Measurements from ENCODE around the gene LRMDA. TPM values are rescaled to one million over a fixed set of nuclear protein-coding genes. Genes with fewer than 3 reads are reported as not detected.

The LRMDA gene
- total RNA-seq, 1 experiment from 2014 or later, result 4.8 TPM

DNA sequence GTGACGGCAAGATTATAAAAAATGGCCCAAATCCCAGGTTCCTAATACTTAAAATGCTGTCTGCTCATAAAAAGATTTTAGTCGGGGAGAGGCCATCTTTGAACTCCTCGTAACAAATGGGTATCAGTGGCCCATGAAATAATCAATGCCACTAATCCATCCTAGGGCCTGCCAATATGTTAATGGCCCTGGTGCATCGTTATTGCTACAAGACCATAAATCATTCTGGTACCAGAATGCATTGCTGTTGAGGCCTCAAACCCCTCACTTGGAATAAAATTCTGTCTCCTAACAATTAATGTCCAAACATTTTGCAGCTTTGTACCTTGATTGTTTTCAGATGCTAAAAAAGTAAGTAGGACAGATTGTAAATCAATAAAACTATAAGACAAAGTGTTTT, 290.6 kb downstream of the LRMDA start:
- DNase-seq (ENCODE audit: low read depth, low spot score) (no peak), ATAC-seq (no peak)
- Histone ChIP-seq H3K9me2 (ENCODE audit: insufficient read depth) (no peaks in the 10 kb centered on the region), H3K27ac (ENCODE audit: low read depth, low read length) (no peak overlapping the region), H3K27me3 (ENCODE audit: insufficient read depth, low read length) (no peaks in the 10 kb centered on the region), H4K20me1 (ENCODE audit: insufficient read depth) (no peaks in the 10 kb centered on the region), H3K4me1 (ENCODE audit: control insufficient read depth in 1 of 2, insufficient read depth in 2 of 2, low read length in 2 of 2) (no peaks in the 10 kb centered on the region), H2AFZ (ENCODE audit: low read depth, low read length, poor library complexity, severe bottlenecking) (no peak overlapping the region), H3K4me2 (ENCODE audit: low read length) (no peak overlapping the region), H3K4me3 (replicated peaks in 1 of 2; ENCODE audit: low read depth in 1 of 2, low read length in 2 of 2) (no peak overlapping the region), H3K79me2 (ENCODE audit: insufficient read depth, low read length) (no peaks in the 10 kb centered on the region), H3K9ac (ENCODE audit: low read length) (no peak overlapping the region), H3K9me3 (ENCODE audit: control insufficient read depth in 1 of 2, insufficient read depth in 1 of 2, low read depth in 1 of 2, low read length in 2 of 2) (no peaks in the 10 kb centered on the region), H3K36me3 (ENCODE audit: control insufficient read depth in 1 of 2, insufficient read depth in 2 of 2, low read length in 2 of 2) (no peaks in the 10 kb centered on the region)
- TF ChIP-seq JUND (IDR thresholded peaks at IDR 0.05), result no peak
- no peak for TF ChIP-seq ZFX (IDR thresholded peaks at IDR 0.05)
- TF ChIP-seq SP1 (IDR thresholded peaks at IDR 0.05; ENCODE audit: low read depth), result no peak
- no peak for TF ChIP-seq CEBPB (IDR thresholded peaks at IDR 0.05; ENCODE audit: low read depth)
- no peak for TF ChIP-seq EZH2 (IDR thresholded peaks at IDR 0.05)
- BruUV-seq (replicated peaks), result no TSS peak
- RAD21 ChIA-PET (ENCODE audit: low non-redundant PET in 1 of 2, low total read pairs in 2 of 2, uncharacterized antibody in 2 of 2, unreplicated experiment in 2 of 2), result no interaction called here
- POLR2A ChIA-PET, result no interaction called here
- CTCF ChIA-PET, result no interaction called here
- intact Hi-C loops (cut with micrococcal nuclease), result no loop called here

DNA sequence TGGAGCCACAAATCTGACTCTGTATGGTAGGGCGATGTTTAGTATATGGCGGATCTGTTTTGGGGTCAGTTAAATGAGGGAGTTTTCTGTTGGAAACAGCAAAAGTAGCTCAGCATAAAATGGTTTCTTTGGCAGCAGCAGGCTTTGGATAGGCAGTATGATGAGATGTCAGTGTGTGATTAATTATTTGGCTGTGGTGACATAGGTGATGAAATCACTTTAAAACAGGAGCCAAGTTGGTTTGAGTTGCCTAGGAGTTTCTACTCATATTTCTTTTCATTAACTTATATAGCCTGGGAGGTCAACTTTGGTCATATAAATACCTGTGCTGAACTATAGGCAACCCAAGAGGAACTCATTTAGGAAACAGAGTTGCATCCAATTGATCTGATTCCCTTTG, 291.2 kb downstream of the LRMDA start:
- Histone ChIP-seq H3K27me3 (ENCODE audit: insufficient read depth, low read length) (no peaks in the 10 kb centered on the region), H3K4me2 (ENCODE audit: low read length) (no peak overlapping the region), H3K36me3 (ENCODE audit: control insufficient read depth in 1 of 2, insufficient read depth in 2 of 2, low read length in 2 of 2) (no peaks in the 10 kb centered on the region), H3K27ac (ENCODE audit: low read depth, low read length) (no peak overlapping the region), H2AFZ (ENCODE audit: low read depth, low read length, poor library complexity, severe bottlenecking) (no peak overlapping the region), H3K4me3 (replicated peaks in 1 of 2; ENCODE audit: low read depth in 1 of 2, low read length in 2 of 2) (no peak overlapping the region), H3K9me2 (ENCODE audit: insufficient read depth) (no peaks in the 10 kb centered on the region), H3K9me3 (ENCODE audit: control insufficient read depth in 1 of 2, insufficient read depth in 1 of 2, low read depth in 1 of 2, low read length in 2 of 2) (no peaks in the 10 kb centered on the region), H3K9ac (ENCODE audit: low read length) (no peak overlapping the region), H4K20me1 (ENCODE audit: insufficient read depth) (no peaks in the 10 kb centered on the region), H3K4me1 (ENCODE audit: control insufficient read depth in 1 of 2, insufficient read depth in 2 of 2, low read length in 2 of 2) (no peaks in the 10 kb centered on the region), H3K79me2 (ENCODE audit: insufficient read depth, low read length) (no peaks in the 10 kb centered on the region)
- DNase-seq (ENCODE audit: low read depth, low spot score) (no peak), ATAC-seq (no peak)
- ChIA-PET CTCF (no interaction called here), RAD21 (ENCODE audit: low non-redundant PET in 1 of 2, low total read pairs in 2 of 2, uncharacterized antibody in 2 of 2, unreplicated experiment in 2 of 2) (no interaction called here), POLR2A (no interaction called here)
- intact Hi-C loops (cut with micrococcal nuclease), result no loop called here
- TF ChIP-seq, protein P1, sequence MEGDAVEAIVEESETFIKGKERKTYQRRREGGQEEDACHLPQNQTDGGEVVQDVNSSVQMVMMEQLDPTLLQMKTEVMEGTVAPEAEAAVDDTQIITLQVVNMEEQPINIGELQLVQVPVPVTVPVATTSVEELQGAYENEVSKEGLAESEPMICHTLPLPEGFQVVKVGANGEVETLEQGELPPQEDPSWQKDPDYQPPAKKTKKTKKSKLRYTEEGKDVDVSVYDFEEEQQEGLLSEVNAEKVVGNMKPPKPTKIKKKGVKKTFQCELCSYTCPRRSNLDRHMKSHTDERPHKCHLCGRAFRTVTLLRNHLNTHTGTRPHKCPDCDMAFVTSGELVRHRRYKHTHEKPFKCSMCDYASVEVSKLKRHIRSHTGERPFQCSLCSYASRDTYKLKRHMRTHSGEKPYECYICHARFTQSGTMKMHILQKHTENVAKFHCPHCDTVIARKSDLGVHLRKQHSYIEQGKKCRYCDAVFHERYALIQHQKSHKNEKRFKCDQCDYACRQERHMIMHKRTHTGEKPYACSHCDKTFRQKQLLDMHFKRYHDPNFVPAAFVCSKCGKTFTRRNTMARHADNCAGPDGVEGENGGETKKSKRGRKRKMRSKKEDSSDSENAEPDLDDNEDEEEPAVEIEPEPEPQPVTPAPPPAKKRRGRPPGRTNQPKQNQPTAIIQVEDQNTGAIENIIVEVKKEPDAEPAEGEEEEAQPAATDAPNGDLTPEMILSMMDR (IDR thresholded peaks at IDR 0.05 in 2 of 3, conservative IDR thresholded peaks at IDR 0.05 in 1 of 3; ENCODE audit: borderline replicate concordance in 1 of 3, insufficient read depth in 1 of 3, low read depth in 2 of 3, low read length in 2 of 3), result no peak
- TF ChIP-seq SP1 (IDR thresholded peaks at IDR 0.05; ENCODE audit: low read depth) (no peak), ELF1 (IDR thresholded peaks at IDR 0.05; ENCODE audit: borderline replicate concordance, low read depth) (no peak), RAD21 (IDR thresholded peaks at IDR 0.05; ENCODE audit: low read depth) (no peak)
- TF ChIP-seq, protein P2, sequence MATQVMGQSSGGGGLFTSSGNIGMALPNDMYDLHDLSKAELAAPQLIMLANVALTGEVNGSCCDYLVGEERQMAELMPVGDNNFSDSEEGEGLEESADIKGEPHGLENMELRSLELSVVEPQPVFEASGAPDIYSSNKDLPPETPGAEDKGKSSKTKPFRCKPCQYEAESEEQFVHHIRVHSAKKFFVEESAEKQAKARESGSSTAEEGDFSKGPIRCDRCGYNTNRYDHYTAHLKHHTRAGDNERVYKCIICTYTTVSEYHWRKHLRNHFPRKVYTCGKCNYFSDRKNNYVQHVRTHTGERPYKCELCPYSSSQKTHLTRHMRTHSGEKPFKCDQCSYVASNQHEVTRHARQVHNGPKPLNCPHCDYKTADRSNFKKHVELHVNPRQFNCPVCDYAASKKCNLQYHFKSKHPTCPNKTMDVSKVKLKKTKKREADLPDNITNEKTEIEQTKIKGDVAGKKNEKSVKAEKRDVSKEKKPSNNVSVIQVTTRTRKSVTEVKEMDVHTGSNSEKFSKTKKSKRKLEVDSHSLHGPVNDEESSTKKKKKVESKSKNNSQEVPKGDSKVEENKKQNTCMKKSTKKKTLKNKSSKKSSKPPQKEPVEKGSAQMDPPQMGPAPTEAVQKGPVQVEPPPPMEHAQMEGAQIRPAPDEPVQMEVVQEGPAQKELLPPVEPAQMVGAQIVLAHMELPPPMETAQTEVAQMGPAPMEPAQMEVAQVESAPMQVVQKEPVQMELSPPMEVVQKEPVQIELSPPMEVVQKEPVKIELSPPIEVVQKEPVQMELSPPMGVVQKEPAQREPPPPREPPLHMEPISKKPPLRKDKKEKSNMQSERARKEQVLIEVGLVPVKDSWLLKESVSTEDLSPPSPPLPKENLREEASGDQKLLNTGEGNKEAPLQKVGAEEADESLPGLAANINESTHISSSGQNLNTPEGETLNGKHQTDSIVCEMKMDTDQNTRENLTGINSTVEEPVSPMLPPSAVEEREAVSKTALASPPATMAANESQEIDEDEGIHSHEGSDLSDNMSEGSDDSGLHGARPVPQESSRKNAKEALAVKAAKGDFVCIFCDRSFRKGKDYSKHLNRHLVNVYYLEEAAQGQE (IDR thresholded peaks at IDR 0.05; ENCODE audit: low read depth), result no peak
- no TSS peak for BruUV-seq (replicated peaks)

Data from HCT116 (cell line).